SK-MEL-5 (cell line): ENCODE measurements around the gene TLE5. TPM values are rescaled to one million over a fixed set of nuclear protein-coding genes. Genes with fewer than 3 reads are reported as not detected.
A peak's percentile ranks its signal among the peaks of the same experiment; 100 is the strongest.

Experiments used
- DNase-seq: peaks from one replicate; pipeline ENCODE4 v3.0.0-alpha.2; 2016; ENCODE audit warnings: low read depth, low spot score
- in situ Hi-C: cut with HindIII; loops from 2 replicates; pipeline ENCODE4 v1.10.0; 2016; ENCODE audit warnings: low sequenced_read_pairs, high pct_unique_total_duplicates, low pct_unique_long_range_greater_than_20kb
- total RNA-seq: library from RNA; depleted of rRNA; stranded (reverse); fragments of >200 nt; shearing (Covaris generic); gene quantifications from 2 replicates; pipeline ENCODE4 v1.2.3, GENCODE V29; 2014

Gene TLE5
- total RNA-seq, 1 experiment from 2014 or later = 172 TPM

- DNase-seq = peak; percentile 62
- in situ Hi-C loops = no loop called here
Observed at GRCh38 chr19:3073159-3073563, 10.9 kb upstream of the TLE5 start.

DNA sequence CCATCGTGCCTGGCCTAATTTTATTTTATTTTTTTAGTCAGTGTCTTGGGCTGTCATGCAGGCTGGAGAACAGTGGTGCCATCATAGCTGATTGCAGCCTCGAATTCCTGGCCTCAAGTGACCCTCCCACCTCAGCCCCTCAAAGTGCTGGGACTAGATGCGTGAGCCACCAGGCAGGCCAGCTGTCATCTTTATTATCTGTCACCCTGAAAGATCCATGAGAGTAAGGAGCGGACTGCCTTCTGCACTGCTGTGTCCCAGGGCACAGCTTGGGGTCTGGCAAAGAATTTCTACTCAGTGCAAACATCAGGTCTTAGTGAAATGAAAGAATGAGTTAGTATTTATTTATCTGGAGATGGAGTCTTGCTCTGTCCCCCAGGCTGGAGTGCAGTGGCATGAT lies 9.5 kb upstream of the TLE5 start:
- in situ Hi-C loops = no loop called here
- no peak for DNase-seq

GRCh38 chr19:3068071-3068470 lies 5.8 kb upstream of the TLE5 start:
- in situ Hi-C loops = no loop called here
- DNase-seq = no peak

- in situ Hi-C loops = no loop called here
- no peak for DNase-seq
Observed at GRCh38 chr19:3067563-3067962, 5.3 kb upstream of the TLE5 start.

GRCh38 chr19:3066482-3067049 lies 4.3 kb upstream of the TLE5 start:
- in situ Hi-C loops = no loop called here
- DNase-seq = no peak

DNA sequence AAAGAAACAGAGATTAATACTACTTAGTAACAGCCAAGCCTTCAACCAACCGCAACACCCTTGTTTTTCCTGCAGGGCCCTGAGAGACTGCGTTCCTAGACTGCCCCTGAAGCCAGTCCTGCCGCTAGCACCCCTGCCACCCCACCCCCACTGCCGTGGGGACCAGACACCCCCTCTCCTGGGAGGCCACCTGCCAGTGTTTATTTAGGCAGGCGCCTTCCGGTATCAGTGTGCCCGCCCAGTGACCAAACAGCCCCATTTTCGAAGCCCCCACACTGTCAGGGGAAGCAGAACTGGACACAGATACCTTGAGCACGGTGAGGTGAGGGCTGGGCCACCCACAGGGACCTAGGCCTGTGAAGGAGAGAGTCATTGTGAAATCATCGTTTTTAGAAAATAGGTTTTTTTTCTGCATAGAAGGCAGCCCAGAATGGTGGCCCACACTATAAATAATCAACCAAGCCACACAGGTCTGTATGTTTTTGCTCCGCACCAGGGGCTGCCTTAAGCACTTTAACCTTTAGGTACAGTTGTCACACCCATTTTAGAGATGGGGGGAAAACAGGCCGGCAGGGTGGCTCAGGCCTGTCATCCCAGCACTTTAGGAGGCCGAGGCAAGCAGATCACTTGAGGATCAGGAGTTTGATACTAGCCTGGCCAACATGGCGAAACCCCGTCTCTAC lies 3.5 kb upstream of the TLE5 start:
- in situ Hi-C loops = no loop called here
- no peak for DNase-seq

DNA sequence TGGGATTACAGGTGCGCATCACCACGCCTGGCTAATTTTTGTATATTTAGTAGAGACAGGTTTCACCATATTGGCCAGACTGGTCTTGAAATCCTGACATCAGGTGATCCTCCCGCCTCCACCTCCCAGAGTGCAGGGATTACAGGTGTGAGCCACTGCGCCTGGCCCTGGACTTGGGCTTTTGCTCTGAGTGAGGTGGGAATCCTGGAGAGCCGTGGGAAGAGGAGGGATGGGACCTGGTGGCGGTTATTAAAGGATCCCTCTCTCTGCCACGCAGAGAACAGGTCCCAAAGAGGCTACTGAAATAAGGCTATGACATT lies 1.7 kb upstream of the TLE5 start:
- no peak for DNase-seq
- in situ Hi-C loops = no loop called here

- no peak for DNase-seq
Observed at GRCh38 chr19:3061182-3062161, 823 bp downstream of the TLE5 start.

DNA sequence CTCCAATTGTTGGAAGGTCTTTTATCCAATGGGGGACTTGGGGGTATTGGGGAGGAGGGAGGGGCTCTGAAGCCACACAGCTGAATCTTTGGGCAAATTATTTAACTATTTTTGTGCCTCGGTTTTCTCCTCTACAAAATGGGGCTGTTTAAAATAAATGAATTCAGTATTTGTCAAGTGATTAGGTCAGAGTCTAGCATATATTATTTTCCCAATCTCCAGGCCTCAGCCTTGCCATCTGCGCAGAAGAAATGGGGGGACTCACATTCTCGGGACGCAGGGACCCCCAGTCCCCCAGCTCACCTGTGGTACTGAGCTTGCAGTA lies 1.5 kb downstream of the TLE5 start:
- DNase-seq = no peak

More at GRCh38 chr19:3061182-3062161, 823 bp downstream of the TLE5 start:
- in situ Hi-C loops = no loop called here

GRCh38 chr19:3059653-3060052 lies 2.6 kb downstream of the TLE5 start:
- in situ Hi-C loops = no loop called here
- DNase-seq = no peak

More for the DNA sequence above, 1.5 kb downstream of the TLE5 start:
- in situ Hi-C loops = no loop called here

GRCh38 chr19:3058821-3059314 lies 3.4 kb downstream of the TLE5 start:
- DNase-seq = no peak
- in situ Hi-C loops = no loop called here

GRCh38 chr19:3058009-3058820 lies 4.1 kb downstream of the TLE5 start:
- in situ Hi-C loops = no loop called here
- DNase-seq = no peak

DNA sequence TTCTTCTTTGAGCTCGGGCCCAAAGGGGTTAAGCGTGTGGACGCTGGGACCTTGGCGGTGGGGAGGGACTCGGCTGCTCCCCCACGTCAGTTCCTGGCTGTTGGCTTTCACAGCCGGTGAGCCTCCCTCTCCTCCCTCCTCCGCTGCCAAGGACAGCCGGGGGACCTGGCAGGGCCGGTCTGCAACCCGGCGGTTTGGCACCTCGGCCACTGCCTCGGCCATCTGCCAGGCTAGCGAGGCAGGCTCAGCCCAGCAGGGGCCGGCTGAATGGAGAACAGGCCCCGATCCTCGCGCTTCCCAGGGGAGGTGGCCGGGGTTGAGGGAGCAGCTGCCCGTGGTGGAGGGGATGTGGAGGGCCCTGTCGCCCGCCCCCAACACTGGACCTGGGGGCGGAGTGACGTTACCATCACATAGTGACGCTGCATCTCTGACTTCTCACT lies 5.0 kb downstream of the TLE5 start:
- no peak for DNase-seq

DNA sequence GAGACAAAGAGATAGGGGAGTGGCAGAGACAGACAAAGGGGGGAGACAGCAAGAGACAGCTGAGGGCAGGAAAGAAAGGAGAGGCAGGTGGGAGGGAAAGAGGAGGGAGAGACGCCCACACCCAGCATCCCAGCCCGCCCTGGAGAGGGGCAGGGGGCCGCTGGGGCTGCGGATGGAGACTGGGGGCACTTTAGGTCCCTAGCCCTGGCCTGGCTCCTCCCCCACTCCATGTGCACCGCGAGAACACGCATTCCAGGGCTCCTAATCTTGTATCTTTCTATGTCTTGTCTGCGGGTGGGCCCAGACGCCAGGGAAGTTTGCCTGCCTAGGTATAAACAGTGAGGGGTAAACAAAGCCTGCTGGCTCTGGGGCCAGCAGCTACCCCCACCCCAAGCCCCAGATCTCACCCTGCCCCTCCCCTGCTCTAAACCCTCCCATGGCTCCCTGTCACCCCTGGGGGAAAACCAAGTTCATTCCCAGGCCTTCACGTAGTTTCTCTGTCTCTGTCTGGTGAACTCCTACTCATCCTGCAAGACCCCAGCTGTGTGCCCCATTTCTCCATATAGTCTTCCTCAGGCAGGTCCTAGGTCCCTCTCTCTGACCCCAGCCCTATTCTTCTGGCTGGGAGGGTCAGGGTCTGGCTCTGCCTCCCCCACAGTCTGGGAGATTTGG lies 5.7 kb downstream of the TLE5 start:
- no peak for DNase-seq
- in situ Hi-C loops = no loop called here

More for the DNA sequence above, 5.0 kb downstream of the TLE5 start:
- in situ Hi-C loops = no loop called here

GRCh38 chr19:3055741-3056416 lies 6.4 kb downstream of the TLE5 start:
- no peak for DNase-seq
- in situ Hi-C loops = no loop called here

DNA sequence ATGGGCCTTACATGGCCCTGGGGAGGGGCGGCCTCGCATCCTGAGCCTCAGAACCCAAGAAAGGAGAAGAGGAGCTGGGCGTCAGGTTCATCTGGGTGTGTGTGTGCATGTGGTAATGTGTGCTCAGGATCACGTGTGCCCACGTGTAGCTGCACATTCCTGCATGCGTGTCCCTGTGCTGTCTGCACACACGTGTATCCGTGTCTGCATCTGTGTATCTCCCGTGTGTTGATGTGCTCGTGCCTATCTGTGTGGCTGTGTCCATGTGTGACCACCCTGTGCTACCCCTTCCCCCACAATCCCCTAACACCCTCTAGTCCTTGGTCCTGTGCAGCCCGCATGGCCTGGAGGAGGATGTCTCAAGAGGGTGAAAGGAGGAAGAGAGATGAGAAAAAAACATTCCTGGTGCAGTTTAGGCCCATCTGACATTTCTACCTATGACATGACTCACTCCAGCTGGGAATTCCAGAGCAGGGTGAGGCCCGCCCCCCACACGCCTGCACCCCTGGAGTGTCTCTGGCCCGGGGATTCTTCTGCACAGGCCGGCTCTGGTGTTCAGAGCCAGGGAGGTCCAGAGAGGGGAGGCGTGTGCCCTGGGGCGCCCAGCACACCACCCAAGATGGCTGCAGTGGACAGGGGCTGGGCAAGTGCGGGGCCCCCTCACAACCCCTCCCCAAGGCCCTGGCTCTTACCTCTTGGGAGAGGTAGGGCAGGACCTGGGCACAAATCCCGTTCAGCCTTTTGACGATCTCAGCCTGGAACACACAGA lies 7.1 kb downstream of the TLE5 start:
- DNase-seq = no peak
- in situ Hi-C loops = no loop called here
